Measurements from ENCODE around the gene KNTC1. TPM values are rescaled to one million over a fixed set of nuclear protein-coding genes. Genes with fewer than 3 reads are reported as not detected.
A peak's percentile ranks its signal among the peaks of the same experiment; 100 is the strongest.
"Not testable (repeated sequence)": the region's sequence is repeated elsewhere in the genome, so short reads cannot be mapped to it uniquely, and the experiment has no call there.

The KNTC1 gene
- total RNA-seq, 6 experiments from 2014 or later: 11.7 to 25.0 (median 19.6) TPM

DNA sequence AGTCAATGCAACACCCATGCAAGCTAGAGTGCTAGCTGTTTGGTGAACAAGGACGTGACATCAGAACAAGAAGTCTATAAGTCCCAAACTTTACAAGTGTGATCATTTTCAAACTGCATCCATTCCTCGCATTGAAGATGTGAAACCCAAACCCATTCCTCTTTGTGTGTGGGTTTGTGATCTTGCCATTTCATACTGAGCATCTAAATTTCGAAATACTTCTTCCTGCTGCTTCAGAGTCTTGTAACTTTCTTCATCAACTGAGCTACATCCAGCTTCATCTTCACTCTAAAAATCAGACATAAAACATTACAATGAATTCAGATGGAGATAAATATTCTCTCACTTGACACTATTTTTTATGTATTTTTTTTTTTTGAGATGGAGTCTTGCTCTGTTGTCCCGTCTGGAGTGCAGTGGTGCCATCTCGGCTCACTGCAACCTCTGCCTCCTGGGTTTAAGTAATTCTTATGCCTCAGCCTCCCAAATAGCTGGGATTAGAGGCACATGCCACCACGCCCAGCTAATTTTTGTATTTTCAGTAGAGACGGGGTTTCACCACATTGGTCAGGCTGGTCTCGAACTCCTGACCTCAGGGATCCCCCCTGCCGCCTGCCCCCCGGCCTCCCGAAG, 21.5 kb upstream of the KNTC1 start:
- DNase-seq: no peak
- TF ChIP-seq, protein P1, sequence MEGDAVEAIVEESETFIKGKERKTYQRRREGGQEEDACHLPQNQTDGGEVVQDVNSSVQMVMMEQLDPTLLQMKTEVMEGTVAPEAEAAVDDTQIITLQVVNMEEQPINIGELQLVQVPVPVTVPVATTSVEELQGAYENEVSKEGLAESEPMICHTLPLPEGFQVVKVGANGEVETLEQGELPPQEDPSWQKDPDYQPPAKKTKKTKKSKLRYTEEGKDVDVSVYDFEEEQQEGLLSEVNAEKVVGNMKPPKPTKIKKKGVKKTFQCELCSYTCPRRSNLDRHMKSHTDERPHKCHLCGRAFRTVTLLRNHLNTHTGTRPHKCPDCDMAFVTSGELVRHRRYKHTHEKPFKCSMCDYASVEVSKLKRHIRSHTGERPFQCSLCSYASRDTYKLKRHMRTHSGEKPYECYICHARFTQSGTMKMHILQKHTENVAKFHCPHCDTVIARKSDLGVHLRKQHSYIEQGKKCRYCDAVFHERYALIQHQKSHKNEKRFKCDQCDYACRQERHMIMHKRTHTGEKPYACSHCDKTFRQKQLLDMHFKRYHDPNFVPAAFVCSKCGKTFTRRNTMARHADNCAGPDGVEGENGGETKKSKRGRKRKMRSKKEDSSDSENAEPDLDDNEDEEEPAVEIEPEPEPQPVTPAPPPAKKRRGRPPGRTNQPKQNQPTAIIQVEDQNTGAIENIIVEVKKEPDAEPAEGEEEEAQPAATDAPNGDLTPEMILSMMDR (IDR thresholded peaks at IDR 0.05): no peak
- peaks cover 36% of the 10 kb centered on the region for H3K36me3 Mint-ChIP-seq (ENCODE audit: low read depth)
- peaks cover 14% of the 10 kb centered on the region for H3K4me1 Mint-ChIP-seq (ENCODE audit: low read depth)
- H3K9me3 Mint-ChIP-seq: no peaks in the 10 kb centered on the region
- peak overlapping the region; percentile 42 for H3K27ac Mint-ChIP-seq
- peaks cover 3% of the 10 kb centered on the region for H3K27me3 Mint-ChIP-seq (ENCODE audit: insufficient read depth)
- no peak overlapping the region for H3K4me3 Mint-ChIP-seq

GRCh38 chr12:122506393-122506938, 20.6 kb upstream of the KNTC1 start:
- TF ChIP-seq, protein P1 (IDR thresholded peaks at IDR 0.05): no peak
- H3K36me3 Mint-ChIP-seq (ENCODE audit: low read depth): peaks cover 44% of the 10 kb centered on the region
- H3K27ac Mint-ChIP-seq: peak overlapping the region; percentile 18; the same call in 1 of the 2 replicates
- DNase-seq: no peak
- no peaks in the 10 kb centered on the region for H3K9me3 Mint-ChIP-seq
- peaks cover 6% of the 10 kb centered on the region; the same call in 1 of the 2 replicates for H3K4me1 Mint-ChIP-seq (ENCODE audit: low read depth)
- no peak overlapping the region for H3K4me3 Mint-ChIP-seq
- H3K27me3 Mint-ChIP-seq (ENCODE audit: insufficient read depth): no peaks in the 10 kb centered on the region; the same call in 1 of the 2 replicates

DNA sequence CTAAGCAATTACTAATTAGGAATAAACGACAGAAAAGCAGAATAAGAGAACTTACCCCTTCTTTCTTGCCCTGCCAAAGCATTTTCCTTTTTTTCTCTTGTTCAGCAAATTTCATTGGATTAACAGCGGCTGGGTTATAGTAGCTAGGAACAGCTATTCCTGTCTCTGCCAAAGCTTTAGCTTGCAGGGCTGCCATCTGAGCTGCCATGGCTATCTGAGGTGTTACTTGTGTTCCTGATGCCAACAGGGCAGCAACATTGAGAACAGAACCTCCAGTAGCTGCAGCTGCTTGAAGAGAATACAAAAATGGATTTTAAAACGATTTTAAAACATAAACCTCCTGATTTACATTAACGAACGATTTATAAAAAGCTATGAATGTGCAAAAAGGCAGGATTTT, 18.9 kb upstream of the KNTC1 start:
- TF ChIP-seq, protein P1 (IDR thresholded peaks at IDR 0.05): no peak
- Mint-ChIP-seq H3K9me3 (no peaks in the 10 kb centered on the region), H3K4me3 (no peak overlapping the region), H3K27ac (no peak overlapping the region), H3K27me3 (ENCODE audit: insufficient read depth) (no peaks in the 10 kb centered on the region), H3K36me3 (ENCODE audit: low read depth) (peaks cover 41% of the 10 kb centered on the region), H3K4me1 (ENCODE audit: low read depth) (no peaks in the 10 kb centered on the region)
- DNase-seq: no peak

- H3K27ac Mint-ChIP-seq; H3K4me3 Mint-ChIP-seq; DNase-seq; H3K27me3 Mint-ChIP-seq (ENCODE audit: insufficient read depth); H3K9me3 Mint-ChIP-seq: not testable (repeated sequence)
- H3K4me1 Mint-ChIP-seq (ENCODE audit: low read depth): peaks cover 28% of the 10 kb centered on the region
- peaks cover 54% of the 10 kb centered on the region for H3K36me3 Mint-ChIP-seq (ENCODE audit: low read depth)
Observed at GRCh38 chr12:122513028-122513427, 14.0 kb upstream of the KNTC1 start.

DNA sequence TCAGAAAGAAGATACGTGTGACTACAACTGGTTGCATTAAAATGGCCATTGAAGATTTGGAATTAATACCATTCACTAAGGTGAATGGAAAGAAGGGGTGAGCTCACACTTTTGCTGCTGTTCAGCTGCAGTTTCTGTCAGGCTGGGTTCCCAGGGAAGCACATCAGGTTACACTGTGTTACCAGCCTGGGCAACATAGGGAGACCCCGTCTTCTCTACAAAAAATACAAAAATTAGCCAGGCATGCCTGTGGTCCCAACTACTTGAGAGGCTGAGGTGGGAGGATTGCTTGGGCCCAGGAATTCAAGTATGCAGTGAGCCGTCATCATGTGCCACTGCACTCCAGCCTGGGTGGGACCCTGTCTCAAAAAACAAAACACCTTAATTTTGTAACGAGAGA, 13.4 kb upstream of the KNTC1 start:
- Mint-ChIP-seq H3K36me3 (ENCODE audit: low read depth) (peaks cover 60% of the 10 kb centered on the region), H3K27me3 (ENCODE audit: insufficient read depth) (peaks cover 4% of the 10 kb centered on the region; the same call in 1 of the 2 replicates), H3K27ac (peak overlapping the region; percentile 29; the same call in 1 of the 2 replicates), H3K4me3 (no peak overlapping the region), H3K9me3 (peaks cover 5% of the 10 kb centered on the region; the same call in 1 of the 2 replicates), H3K4me1 (ENCODE audit: low read depth) (peaks cover 34% of the 10 kb centered on the region)
- TF ChIP-seq, protein P1 (IDR thresholded peaks at IDR 0.05): no peak
- DNase-seq: no peak

DNA sequence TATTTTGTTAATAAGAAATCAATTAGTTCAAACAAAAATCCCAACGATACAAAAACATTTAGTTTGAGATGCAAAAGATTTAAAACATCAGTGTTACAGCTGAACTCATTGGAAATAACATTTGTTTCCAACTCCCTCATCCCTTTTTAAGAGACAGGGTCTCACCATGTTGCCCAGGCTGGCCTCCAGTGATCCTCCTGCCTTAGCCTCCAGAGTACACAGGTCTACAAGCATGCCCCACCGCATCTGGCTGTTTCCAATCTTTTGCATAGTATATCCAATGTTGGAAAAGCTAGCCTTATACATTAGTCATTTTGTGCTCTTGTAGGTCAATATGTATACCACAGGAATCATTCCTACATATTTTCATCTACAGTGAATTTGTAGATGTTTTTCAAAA, 11.8 kb upstream of the KNTC1 start:
- peaks cover 5% of the 10 kb centered on the region; the same call in 1 of the 2 replicates for H3K9me3 Mint-ChIP-seq
- H3K4me3 Mint-ChIP-seq: 0 out of 2 replicates have a peak overlapping the region, but pooled peaks have one; percentile 6
- H3K36me3 Mint-ChIP-seq (ENCODE audit: low read depth): peaks cover 71% of the 10 kb centered on the region
- no peak overlapping the region; the same call in 1 of the 2 replicates for H3K27ac Mint-ChIP-seq
- H3K4me1 Mint-ChIP-seq (ENCODE audit: low read depth): peaks cover 50% of the 10 kb centered on the region
- no peak for DNase-seq
- H3K27me3 Mint-ChIP-seq (ENCODE audit: insufficient read depth): peaks cover 4% of the 10 kb centered on the region; the same call in 1 of the 2 replicates
- TF ChIP-seq, protein P1 (IDR thresholded peaks at IDR 0.05): no peak
